ENCODE data around the gene LAMC3.
"Not testable (repeated sequence)": the region's sequence is repeated elsewhere in the genome, so short reads cannot be mapped to it uniquely, and the experiment has no call there.

LAMC3 gene

GRCh38 chr9:131103024-131103423 is 94.0 kb downstream of the LAMC3 start:
- DNase-seq = no peak

GRCh38 chr9:131103535-131103934 is 94.6 kb downstream of the LAMC3 start:
- DNase-seq = no peak

- DNase-seq = no peak
Observed at GRCh38 chr9:131104016-131104740, 95.2 kb downstream of the LAMC3 start.

GRCh38 chr9:131105952-131106351 is 97.0 kb downstream of the LAMC3 start:
- no peak for DNase-seq

- no peak for DNase-seq
Observed at GRCh38 chr9:131107760-131108159, 98.8 kb downstream of the LAMC3 start.

GRCh38 chr9:131111186-131111853 is 102.3 kb downstream of the LAMC3 start:
- DNase-seq = no peak

- no peak for DNase-seq
Observed at GRCh38 chr9:131111854-131112311, 102.9 kb downstream of the LAMC3 start.

- no peak for DNase-seq
Observed at GRCh38 chr9:131112374-131113154, 103.6 kb downstream of the LAMC3 start.

- no peak for DNase-seq
Observed at GRCh38 chr9:131113655-131114054, 104.7 kb downstream of the LAMC3 start.

- DNase-seq = no peak
Observed at GRCh38 chr9:131114084-131114535, 105.1 kb downstream of the LAMC3 start.

- DNase-seq = not testable (repeated sequence)
Observed at GRCh38 chr9:131115360-131115742, 106.4 kb downstream of the LAMC3 start.

- DNase-seq = no peak
Observed at GRCh38 chr9:131116281-131117120, 107.5 kb downstream of the LAMC3 start.

GRCh38 chr9:131117121-131117761 is 108.3 kb downstream of the LAMC3 start:
- DNase-seq = peak; percentile 45

- DNase-seq = no peak
Observed at GRCh38 chr9:131117762-131118145, 108.8 kb downstream of the LAMC3 start.

- DNase-seq = no peak
Observed at GRCh38 chr9:131119600-131119999, 110.6 kb downstream of the LAMC3 start.

- no peak for DNase-seq
Observed at GRCh38 chr9:131120620-131121228, 111.8 kb downstream of the LAMC3 start.

- no peak for DNase-seq
Observed at GRCh38 chr9:131121346-131121745, 112.4 kb downstream of the LAMC3 start.

- no peak for DNase-seq
Observed at GRCh38 chr9:131122158-131122557, 113.2 kb downstream of the LAMC3 start.

GRCh38 chr9:131125038-131125287 is 116.0 kb downstream of the LAMC3 start:
- DNase-seq = no peak

- peak; percentile 99 for DNase-seq
Observed at GRCh38 chr9:131125288-131126058, 116.5 kb downstream of the LAMC3 start, which contains the start of gene NUP214. Gene NUP214, plus strand, starts transcription at chr9:131125586. Its CDS starts 119 bp downstream, at chr9:131125705.

- DNase-seq = no peak
Observed at GRCh38 chr9:131126059-131126426, 117.1 kb downstream of the LAMC3 start.

All from NCI-H69 (cell line).